Endothelial cell of umbilical vein (primary cell): ENCODE data around the gene CCNJ. TPM values are rescaled to one million over a fixed set of nuclear protein-coding genes. Genes with fewer than 3 reads are reported as not detected.

Source experiments
- BruUV-seq: library from RNA; stranded (reverse); fragments of 400-500 nt; replicated peaks from 2 replicates; lab custom pipeline; 2021; lab: Mats Ljungman, UMichigan
- CTCF ChIA-PET: fragments of 300-600, 350-600 bp; sonication (Branson Sonifier 250); formaldehyde crosslinking; loops from one replicate; lab custom pipeline; 2021; ENCODE audit warnings: antibody characterized with exemption, inconsistent platforms; lab: Charles Lee
- POLR2A ChIA-PET: fragments of 300-600, 350-600 bp; sonication (Branson Sonifier 250); formaldehyde crosslinking; loops from one replicate; lab custom pipeline; 2021; ENCODE audit warnings: antibody characterized with exemption, inconsistent platforms; lab: Charles Lee
- DNase-seq: peaks from one replicate; pipeline ENCODE4 v3.0.0-alpha.2; 2011; ENCODE audit warnings: low read depth, low spot score
- FAIRE-seq: peaks from 2 replicates; lab custom pipeline; 2011; peaks lifted over from hg19 to GRCh38; lab: Jason Lieb, UNC
- H2AFZ ChIP-seq: 2 replicates; pipeline ENCODE4 v1.6.0; 2012; ENCODE audit warnings: low read depth, low read length, control low read depth, inconsistent platforms
- H3K27ac ChIP-seq: 2 replicates; pipeline ENCODE4 v1.5.1; 2011; ENCODE audit warnings: low read depth, mild to moderate bottlenecking, control low read depth, low read length, moderate library complexity; ENCODE audit not compliant: insufficient read depth
- H3K27me3 ChIP-seq, 2 experiments: 2 replicates each; pipeline versions ENCODE4 v1.6.0 to v1.6.1; 2011; ENCODE audit warnings: low read length in 2 of 2, mixed read lengths in 1 of 2; ENCODE audit not compliant: control insufficient read depth in 2 of 2, insufficient read depth in 2 of 2
- H3K36me3 ChIP-seq, 2 experiments: 2 replicates in 1 of 2; 3 replicates in 1 of 2; pipeline ENCODE4 v1.5.1; 2011; ENCODE audit warnings: low read length in 2 of 2, mild to moderate bottlenecking in 1 of 2, moderate library complexity in 1 of 2; ENCODE audit not compliant: control insufficient read depth in 2 of 2, insufficient read depth in 2 of 2; ENCODE audit errors: extremely low read depth in 1 of 2
- H3K4me1 ChIP-seq: 3 replicates; pipeline ENCODE4 v1.5.1; 2011; ENCODE audit warnings: mild to moderate bottlenecking, low read length; ENCODE audit not compliant: control insufficient read depth, insufficient read depth; ENCODE audit errors: extremely low read depth
- H3K4me2 ChIP-seq: 2 replicates; pipeline ENCODE4 v1.6.1; 2011; ENCODE audit warnings: low read length, control low read depth, mixed read lengths; ENCODE audit not compliant: insufficient read depth
- H3K4me3 ChIP-seq, 3 experiments: fragments of 200-600 bp in 1 of 3; sonication (generic), shearing (Covaris generic) in 1 of 3; replicated peaks in 1 of 3; 2 replicates each; pipeline ENCODE4 v1.5.1; 2011 to 2016; ENCODE audit warnings: control low read depth in 3 of 3, low read length in 3 of 3, mild to moderate bottlenecking in 2 of 3, inconsistent platforms in 1 of 3, low read depth in 1 of 3, moderate library complexity in 1 of 3; ENCODE audit not compliant: insufficient read depth in 1 of 3
- H3K79me2 ChIP-seq: 2 replicates; pipeline ENCODE4 v1.6.0; 2012; ENCODE audit warnings: low read length, inconsistent platforms; ENCODE audit not compliant: control insufficient read depth, insufficient read depth
- H3K9ac ChIP-seq: replicated peaks from 2 replicates; pipeline ENCODE3; 2011; ENCODE audit warnings: low read length, control low read depth; ENCODE audit not compliant: insufficient read depth; ENCODE audit errors: extremely low read depth
- H3K9me1 ChIP-seq: replicated peaks from 3 replicates; pipeline ENCODE4 v1.6.0; 2011; ENCODE audit warnings: mild to moderate bottlenecking, low read length; ENCODE audit not compliant: control insufficient read depth, insufficient read depth; ENCODE audit errors: extremely low read depth
- H3K9me3 ChIP-seq: replicated peaks from 2 replicates; pipeline ENCODE4 v1.5.1; 2012; ENCODE audit warnings: low read length, inconsistent platforms; ENCODE audit not compliant: control insufficient read depth, insufficient read depth
- H4K20me1 ChIP-seq: replicated peaks from 2 replicates; pipeline ENCODE3; 2011; ENCODE audit warnings: mild to moderate bottlenecking, low read length; ENCODE audit not compliant: control insufficient read depth, insufficient read depth; ENCODE audit errors: extremely low read depth
- EZH2 ChIP-seq: IDR thresholded peaks from 2 replicates; pipeline ENCODE4 v1.6.1; 2012; ENCODE audit warnings: borderline replicate concordance, low read depth, mild to moderate bottlenecking, moderate library complexity, low read length, inconsistent platforms; ENCODE audit not compliant: severe bottlenecking
- FOS ChIP-seq: IDR thresholded peaks from 2 replicates; pipeline ENCODE4 v1.6.1; 2011; ENCODE audit warnings: mild to moderate bottlenecking, low read length, moderate library complexity, borderline replicate concordance; ENCODE audit not compliant: insufficient read depth
- GATA2 ChIP-seq: IDR thresholded peaks from 2 replicates; pipeline ENCODE4 v1.7.0; 2011; ENCODE audit warnings: low read depth, mild to moderate bottlenecking, moderate library complexity, mixed read lengths, low read length; ENCODE audit not compliant: insufficient read length, insufficient read depth
- JUN ChIP-seq: IDR thresholded peaks from 2 replicates; pipeline ENCODE4 v1.6.1; 2011; ENCODE audit warnings: borderline replicate concordance, low read depth; ENCODE audit not compliant: insufficient read length, insufficient read depth
- MYC ChIP-seq: IDR thresholded peaks from one replicate; pipeline ENCODE4 v1.6.1; 2011; ENCODE audit warnings: mild to moderate bottlenecking, low read depth, low read length
- POLR2A ChIP-seq: IDR thresholded peaks from 2 replicates; pipeline ENCODE4 v1.6.1; 2012; ENCODE audit warnings: low read depth, mild to moderate bottlenecking, control low read depth, low read length
- POLR2AphosphoS5 ChIP-seq: IDR thresholded peaks from 2 replicates; pipeline ENCODE4 v1.6.1; 2012; ENCODE audit warnings: low read depth, mild to moderate bottlenecking, control low read depth, low read length, moderate library complexity; ENCODE audit not compliant: insufficient read depth
- dilution Hi-C: fragments of 300-500 bp; cut with MboI; formaldehyde crosslinking; loops from one replicate; pipeline ENCODE4 v1.15.0; 2019; ENCODE audit warnings: low sequenced_read_pairs; ENCODE audit not compliant: extremely low pct_ligation_motif_present
- intact Hi-C: fragments of 100-400 bp; cut with micrococcal nuclease; formaldehyde crosslinking; loops from one replicate; pipeline ENCODE4 v1.10.0; 2022
- polyA plus RNA-seq, 4 experiments: library from polyadenylated mRNA; depleted of rRNA in 3 of 4; stranded (reverse) in 3 of 4; unstranded in 1 of 4; fragments of >200 nt; gene quantifications; 2 replicates each; pipeline versions ENCODE4 v1.2.1 to v1.2.3, GENCODE V29; 2011 to 2012; ENCODE audit warnings: missing spikeins in 1 of 4
- total RNA-seq: library from RNA; stranded (reverse); gene quantifications from 2 replicates; pipeline ENCODE4 v1.2.3, GENCODE V29; 2021
- TF ChIP-seq, protein P1 (sequence below): IDR thresholded peaks from 2 replicates; pipeline ENCODE4 v1.6.1; 2011; ENCODE audit not compliant: insufficient read depth, insufficient read length
- TF ChIP-seq, protein P2 (sequence below), 2 donors: IDR thresholded peaks; 1 replicate in 1 of 2; 2 replicates in 1 of 2; pipeline ENCODE4 v1.5.1; 2011; ENCODE audit warnings: low read length in 2 of 2, mild to moderate bottlenecking in 2 of 2, moderate library complexity in 2 of 2, control low read depth in 1 of 2, inconsistent platforms in 1 of 2, low read depth in 1 of 2; ENCODE audit not compliant: insufficient read depth in 1 of 2; ENCODE audit errors: extremely low read depth in 1 of 2

CCNJ gene
- total and polyA plus RNA-seq, 2 donors (not counting 3 experiments of a cell fraction or from before 2014, with no cell fraction given), result 25.5 to 27.6 TPM

DNA sequence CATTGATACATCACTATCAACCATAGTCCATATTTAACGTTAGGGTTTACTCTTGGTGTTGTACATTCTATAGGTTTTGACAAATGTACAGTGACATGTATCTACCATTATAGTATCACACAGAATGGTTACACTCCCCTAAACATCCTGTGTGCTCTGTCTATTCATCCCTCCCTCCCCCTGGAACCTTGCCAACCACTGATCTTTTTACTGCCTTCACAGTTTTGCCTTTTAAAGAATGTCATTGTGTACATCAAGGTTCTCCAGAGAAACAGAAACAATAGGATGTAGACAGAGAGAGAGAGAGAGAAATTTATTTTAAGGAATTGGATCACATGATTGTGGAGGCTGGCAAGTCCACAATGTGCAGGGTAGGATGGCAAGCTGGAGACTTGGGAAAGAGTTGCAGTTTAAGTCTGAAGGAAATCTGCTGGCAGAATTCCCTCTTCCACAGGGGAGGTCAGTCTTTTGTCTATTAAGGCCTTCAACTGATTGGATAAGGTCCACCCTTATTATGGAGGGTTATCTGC is 45.1 kb upstream of the CCNJ start:
- intact Hi-C loops, result no loop called here

More for the DNA sequence above, 45.1 kb upstream of the CCNJ start:
- no peak for DNase-seq
- H3K27me3 ChIP-seq, result no peaks in the 10 kb centered on the region
- dilution Hi-C loops, result no loop called here
- no TSS peak for BruUV-seq
- H3K36me3 ChIP-seq, result no peaks in the 10 kb centered on the region
- no peaks in the 10 kb centered on the region for H3K9me3 ChIP-seq
- no peaks in the 10 kb centered on the region for H3K79me2 ChIP-seq
- no peak overlapping the region for H3K9ac ChIP-seq
- no peaks in the 10 kb centered on the region for H3K4me1 ChIP-seq
- FAIRE-seq, result no peak
- ChIA-PET POLR2A (no interaction called here), CTCF (no interaction called here)
- no peaks in the 10 kb centered on the region for H4K20me1 ChIP-seq
- TF ChIP-seq POLR2A, result no peak
- TF ChIP-seq MYC, result no peak
- TF ChIP-seq, protein P1, sequence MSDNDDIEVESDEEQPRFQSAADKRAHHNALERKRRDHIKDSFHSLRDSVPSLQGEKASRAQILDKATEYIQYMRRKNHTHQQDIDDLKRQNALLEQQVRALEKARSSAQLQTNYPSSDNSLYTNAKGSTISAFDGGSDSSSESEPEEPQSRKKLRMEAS, result no peak
- no peak for TF ChIP-seq JUN
- no peak for TF ChIP-seq GATA2
- TF ChIP-seq FOS, result no peak
- TF ChIP-seq EZH2, result no peak
- no peak for TF ChIP-seq POLR2AphosphoS5
- TF ChIP-seq, protein P2, sequence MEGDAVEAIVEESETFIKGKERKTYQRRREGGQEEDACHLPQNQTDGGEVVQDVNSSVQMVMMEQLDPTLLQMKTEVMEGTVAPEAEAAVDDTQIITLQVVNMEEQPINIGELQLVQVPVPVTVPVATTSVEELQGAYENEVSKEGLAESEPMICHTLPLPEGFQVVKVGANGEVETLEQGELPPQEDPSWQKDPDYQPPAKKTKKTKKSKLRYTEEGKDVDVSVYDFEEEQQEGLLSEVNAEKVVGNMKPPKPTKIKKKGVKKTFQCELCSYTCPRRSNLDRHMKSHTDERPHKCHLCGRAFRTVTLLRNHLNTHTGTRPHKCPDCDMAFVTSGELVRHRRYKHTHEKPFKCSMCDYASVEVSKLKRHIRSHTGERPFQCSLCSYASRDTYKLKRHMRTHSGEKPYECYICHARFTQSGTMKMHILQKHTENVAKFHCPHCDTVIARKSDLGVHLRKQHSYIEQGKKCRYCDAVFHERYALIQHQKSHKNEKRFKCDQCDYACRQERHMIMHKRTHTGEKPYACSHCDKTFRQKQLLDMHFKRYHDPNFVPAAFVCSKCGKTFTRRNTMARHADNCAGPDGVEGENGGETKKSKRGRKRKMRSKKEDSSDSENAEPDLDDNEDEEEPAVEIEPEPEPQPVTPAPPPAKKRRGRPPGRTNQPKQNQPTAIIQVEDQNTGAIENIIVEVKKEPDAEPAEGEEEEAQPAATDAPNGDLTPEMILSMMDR (IDR thresholded peaks at IDR 0.05; ENCODE audit: extremely low read depth in 1 of 2, insufficient read depth in 1 of 2, low read depth in 1 of 2, low read length in 2 of 2), result no peak
- H3K27ac ChIP-seq, result no peak overlapping the region
- no peak overlapping the region for H3K4me2 ChIP-seq
- no peak overlapping the region for H3K4me3 ChIP-seq
- H2AFZ ChIP-seq, result no peak overlapping the region
- H3K9me1 ChIP-seq, result no peaks in the 10 kb centered on the region
